Measurements from ENCODE around the gene KIF26B. TPM values are rescaled to one million over a fixed set of nuclear protein-coding genes. Genes with fewer than 3 reads are reported as not detected.

KIF26B gene
- total RNA-seq, 4 donors from 2014 or later, result 0.90 to 2.0 (median 1.5) TPM

DNA sequence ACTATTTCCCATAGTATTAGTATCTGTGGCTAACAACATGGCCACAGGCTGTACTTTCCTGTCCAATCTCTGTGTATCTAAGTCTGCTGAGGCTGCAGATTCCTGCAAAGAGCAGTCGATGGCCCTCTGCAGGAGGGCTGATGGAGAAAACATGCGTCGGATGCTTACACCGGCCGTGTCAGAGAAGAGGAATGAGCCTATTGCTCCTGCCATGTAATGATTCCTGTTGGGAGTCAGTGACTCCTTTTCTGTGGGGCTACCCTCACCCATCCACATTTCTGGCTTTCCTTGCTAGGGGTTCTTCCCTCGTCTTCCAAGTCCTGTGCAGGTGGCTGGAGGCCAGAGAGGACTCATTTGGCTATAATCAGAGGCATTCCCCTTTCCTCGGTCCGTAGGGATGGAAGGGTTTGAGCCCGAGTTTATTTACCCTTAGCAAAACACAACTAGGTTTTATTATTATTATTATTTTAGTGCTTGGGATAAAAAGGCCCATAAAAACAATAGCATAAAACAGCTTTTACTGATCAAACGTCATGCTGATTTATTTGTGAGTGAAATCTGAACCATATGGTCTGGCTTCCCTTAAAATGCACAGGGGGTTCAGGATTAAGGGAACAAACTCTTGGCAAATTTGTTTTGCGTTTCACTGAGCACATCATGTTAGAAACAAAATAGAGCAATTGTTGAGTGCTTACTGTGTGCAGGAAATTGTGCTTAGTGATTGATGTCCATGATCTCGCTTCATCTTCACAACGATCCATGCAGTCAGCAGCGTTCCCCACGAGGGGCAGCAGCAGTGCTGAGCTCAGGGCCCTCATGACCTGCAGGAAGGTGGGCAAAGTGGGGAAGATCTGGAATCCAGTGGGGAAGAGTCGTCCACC, 70.8 kb downstream of the KIF26B start:
- Histone ChIP-seq H3K36me3 (no peaks in the 10 kb centered on the region), H3K27me3 (no peaks in the 10 kb centered on the region), H3K27ac (no peak overlapping the region), H3K4me1 (no peaks in the 10 kb centered on the region), H3K4me3 (no peak overlapping the region), H3K9me3 (no peaks in the 10 kb centered on the region)
- 42 to 50% methylated on average over 16 of the region's 16 CpGs for WGBS, 2 donors
- no peak for DNase-seq (ENCODE audit: low spot score in 2 of 2)
- TF ChIP-seq POLR2A (IDR thresholded peaks at IDR 0.05) (no peak), EP300 (IDR thresholded peaks at IDR 0.05) (no peak)
- TF ChIP-seq, protein P1, sequence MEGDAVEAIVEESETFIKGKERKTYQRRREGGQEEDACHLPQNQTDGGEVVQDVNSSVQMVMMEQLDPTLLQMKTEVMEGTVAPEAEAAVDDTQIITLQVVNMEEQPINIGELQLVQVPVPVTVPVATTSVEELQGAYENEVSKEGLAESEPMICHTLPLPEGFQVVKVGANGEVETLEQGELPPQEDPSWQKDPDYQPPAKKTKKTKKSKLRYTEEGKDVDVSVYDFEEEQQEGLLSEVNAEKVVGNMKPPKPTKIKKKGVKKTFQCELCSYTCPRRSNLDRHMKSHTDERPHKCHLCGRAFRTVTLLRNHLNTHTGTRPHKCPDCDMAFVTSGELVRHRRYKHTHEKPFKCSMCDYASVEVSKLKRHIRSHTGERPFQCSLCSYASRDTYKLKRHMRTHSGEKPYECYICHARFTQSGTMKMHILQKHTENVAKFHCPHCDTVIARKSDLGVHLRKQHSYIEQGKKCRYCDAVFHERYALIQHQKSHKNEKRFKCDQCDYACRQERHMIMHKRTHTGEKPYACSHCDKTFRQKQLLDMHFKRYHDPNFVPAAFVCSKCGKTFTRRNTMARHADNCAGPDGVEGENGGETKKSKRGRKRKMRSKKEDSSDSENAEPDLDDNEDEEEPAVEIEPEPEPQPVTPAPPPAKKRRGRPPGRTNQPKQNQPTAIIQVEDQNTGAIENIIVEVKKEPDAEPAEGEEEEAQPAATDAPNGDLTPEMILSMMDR (IDR thresholded peaks at IDR 0.05), result no peak

- no peak for DNase-seq (ENCODE audit: low spot score in 2 of 2)
- H3K27me3 ChIP-seq, result no peaks in the 10 kb centered on the region
- no peaks in the 10 kb centered on the region for H3K9me3 ChIP-seq
- H3K27ac ChIP-seq, result no peak overlapping the region
- no peaks in the 10 kb centered on the region for H3K36me3 ChIP-seq
- TF ChIP-seq, protein P1 (IDR thresholded peaks at IDR 0.05), result no peak
- TF ChIP-seq POLR2A (IDR thresholded peaks at IDR 0.05) (no peak), EP300 (IDR thresholded peaks at IDR 0.05) (no peak)
- 65 to 68% methylated on average over 5 of the region's 5 CpGs for WGBS, 2 donors
- H3K4me3 ChIP-seq, result no peak overlapping the region
- H3K4me1 ChIP-seq, result no peaks in the 10 kb centered on the region
These were observed 71.4 kb downstream of the KIF26B start for GRCh38 chr1:245226203-245226499.

DNA sequence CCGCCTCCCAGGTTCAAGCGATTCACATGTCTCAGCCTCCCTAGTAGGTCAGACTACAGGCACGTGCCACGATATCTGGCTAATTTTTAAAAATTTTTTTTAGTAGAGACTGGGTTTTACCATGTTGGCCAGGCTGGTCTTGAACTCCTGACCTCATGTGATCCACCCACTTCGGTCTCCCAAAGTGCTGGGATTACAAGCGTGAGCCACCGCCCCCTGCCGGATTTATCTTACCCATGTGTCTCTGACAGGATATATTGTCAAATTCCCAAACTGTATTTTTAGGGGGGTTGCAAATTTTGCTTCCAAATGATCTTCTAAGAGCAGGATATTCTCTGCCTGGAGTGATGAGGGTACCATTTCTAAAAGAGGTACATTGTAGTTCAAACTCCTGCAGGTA, 74.3 kb downstream of the KIF26B start:
- no peak for DNase-seq (ENCODE audit: low spot score in 2 of 2)
- 91 to 92% methylated on average over 8 of the region's 8 CpGs for WGBS, 2 donors
- Histone ChIP-seq H3K4me3 (no peak overlapping the region), H3K4me1 (no peaks in the 10 kb centered on the region), H3K27ac (no peak overlapping the region), H3K27me3 (no peaks in the 10 kb centered on the region), H3K36me3 (no peaks in the 10 kb centered on the region), H3K9me3 (no peaks in the 10 kb centered on the region)
- TF ChIP-seq EP300 (IDR thresholded peaks at IDR 0.05) (no peak), POLR2A (IDR thresholded peaks at IDR 0.05) (no peak)
- TF ChIP-seq, protein P1 (IDR thresholded peaks at IDR 0.05), result no peak

DNA sequence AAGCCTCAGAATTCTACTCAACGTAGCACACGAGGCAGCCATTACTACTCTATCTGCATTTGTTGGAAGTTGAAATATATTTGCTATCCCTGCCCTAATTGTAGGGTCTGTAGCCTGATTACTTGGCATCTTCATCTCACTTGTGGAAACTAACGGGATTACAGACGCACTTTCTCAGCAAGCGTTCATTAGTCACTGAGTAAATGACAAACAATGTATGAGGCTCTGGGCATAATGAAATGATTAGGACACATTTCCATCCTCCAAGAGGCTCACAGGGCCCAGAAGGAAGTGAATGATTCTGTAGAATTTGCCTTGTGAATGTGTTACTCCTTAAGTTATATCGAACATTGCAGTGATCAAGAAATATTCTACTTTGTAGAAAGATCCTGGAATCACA, 78.1 kb downstream of the KIF26B start:
- DNase-seq (ENCODE audit: low spot score in 2 of 2), result no peak
- WGBS, 2 donors, result 81 to 83% methylated on average over 6 of the region's 6 CpGs
- no peak overlapping the region for H3K4me3 ChIP-seq
- H3K9me3 ChIP-seq, result no peaks in the 10 kb centered on the region
- H3K4me1 ChIP-seq, result no peaks in the 10 kb centered on the region
- no peaks in the 10 kb centered on the region for H3K36me3 ChIP-seq
- no peak overlapping the region for H3K27ac ChIP-seq
- TF ChIP-seq POLR2A (IDR thresholded peaks at IDR 0.05) (no peak), EP300 (IDR thresholded peaks at IDR 0.05) (no peak)
- TF ChIP-seq, protein P1 (IDR thresholded peaks at IDR 0.05), result no peak
- H3K27me3 ChIP-seq, result no peaks in the 10 kb centered on the region

DNA sequence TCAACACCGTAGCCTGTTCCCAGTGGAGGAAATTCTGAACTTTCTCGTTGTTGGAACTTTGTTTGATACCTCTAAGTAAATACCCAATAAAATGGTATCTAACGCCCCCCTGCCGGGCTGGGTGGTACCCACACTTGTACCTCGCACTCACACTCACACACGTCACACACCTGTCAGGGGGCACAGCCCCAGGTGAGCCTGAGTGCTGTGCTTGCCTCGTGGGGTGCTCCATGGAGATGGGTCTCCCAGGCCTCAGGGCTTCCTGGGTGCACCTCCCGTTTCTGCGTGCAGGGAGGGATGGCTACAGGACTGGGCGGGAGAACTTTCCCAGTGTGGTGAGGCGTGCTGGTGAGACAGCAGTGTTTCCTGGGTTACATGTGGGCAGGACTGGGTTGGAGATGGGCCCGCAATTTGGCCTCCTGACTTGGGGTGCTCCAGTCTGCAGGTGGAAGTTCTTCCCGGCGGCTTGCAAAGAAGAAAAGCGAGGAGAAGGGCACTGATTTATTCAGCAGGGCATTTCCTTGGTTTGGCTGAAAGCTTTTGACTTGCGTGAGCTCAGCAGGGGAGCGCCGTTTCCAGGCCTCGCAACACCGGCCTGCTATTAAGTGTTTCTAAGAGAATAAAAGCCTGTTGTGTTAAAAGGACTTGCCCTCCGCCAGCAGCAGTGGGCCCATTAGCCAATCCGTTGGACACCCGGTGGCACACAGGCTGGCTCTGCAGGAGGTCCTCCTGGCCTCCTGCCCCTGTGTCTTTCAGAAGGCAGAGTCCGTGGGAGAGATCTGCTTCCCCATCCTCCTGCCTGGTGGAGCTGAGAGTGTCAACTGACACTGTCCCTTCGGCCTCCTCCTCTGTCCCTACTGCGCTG, 79.7 kb downstream of the KIF26B start:
- DNase-seq (ENCODE audit: low spot score in 2 of 2), result no peak
- 49 to 66% methylated on average over 25 to 26 of the region's 26 CpGs for WGBS, 2 donors
- no peak overlapping the region for H3K4me3 ChIP-seq

More for the DNA sequence above, 79.7 kb downstream of the KIF26B start:
- Histone ChIP-seq H3K4me1 (no peaks in the 10 kb centered on the region), H3K27me3 (no peaks in the 10 kb centered on the region), H3K36me3 (no peaks in the 10 kb centered on the region), H3K9me3 (no peaks in the 10 kb centered on the region), H3K27ac (no peak overlapping the region)
- TF ChIP-seq POLR2A (IDR thresholded peaks at IDR 0.05), result no peak
- TF ChIP-seq EP300 (IDR thresholded peaks at IDR 0.05), result no peak
- TF ChIP-seq, protein P1 (IDR thresholded peaks at IDR 0.05), result no peak

Data from tibial nerve (tissue), 4 donors.